SK-MEL-5 (cell line): Measurements from ENCODE around the gene DMD. TPM values are rescaled to one million over a fixed set of nuclear protein-coding genes. Genes with fewer than 3 reads are reported as not detected.
A peak's percentile ranks its signal among the peaks of the same experiment; 100 is the strongest.
"Not testable (repeated sequence)": the region's sequence is repeated elsewhere in the genome, so short reads cannot be mapped to it uniquely, and the experiment has no call there.

ENCODE experiments used
- DNase-seq: peaks from one replicate; pipeline ENCODE4 v3.0.0-alpha.2; 2016; ENCODE audit warnings: low read depth, low spot score
- in situ Hi-C: cut with HindIII; loops from 2 replicates; pipeline ENCODE4 v1.10.0; 2016; ENCODE audit warnings: low sequenced_read_pairs, high pct_unique_total_duplicates, low pct_unique_long_range_greater_than_20kb
- total RNA-seq: library from RNA; depleted of rRNA; stranded (reverse); fragments of >200 nt; shearing (Covaris generic); gene quantifications from 2 replicates; pipeline ENCODE4 v1.2.3, GENCODE V29; 2014

Gene DMD
- total RNA-seq, 1 experiment from 2014 or later = 12.9 TPM

GRCh38 chrX:31608638-31609037 is 1602.7 kb downstream of the DMD start:
- no peak for DNase-seq
- in situ Hi-C loops = no loop called here

DNA sequence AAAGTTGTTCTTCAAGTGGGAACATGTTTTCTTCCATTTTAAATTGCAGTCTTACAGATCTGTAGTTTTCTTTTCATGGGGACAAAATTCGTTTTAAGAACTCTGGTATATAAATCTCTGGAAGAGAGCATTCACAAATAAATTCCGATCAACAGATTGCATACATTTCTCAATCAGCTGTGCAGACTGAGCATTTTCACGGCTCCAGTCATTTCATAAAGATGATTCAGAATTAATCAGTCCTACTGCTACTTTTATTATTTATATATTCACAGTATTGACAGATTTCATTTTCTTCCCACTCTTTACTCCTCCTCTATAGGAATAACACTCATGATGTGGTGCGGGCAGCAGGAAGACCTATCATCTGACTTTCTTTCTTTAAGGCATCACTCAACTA is 1604.6 kb downstream of the DMD start:
- in situ Hi-C loops = no loop called here
- DNase-seq = no peak

- in situ Hi-C loops = no loop called here
- no peak for DNase-seq
These were observed 1606.6 kb downstream of the DMD start for GRCh38 chrX:31604629-31605221.

- in situ Hi-C loops = no loop called here
- no peak for DNase-seq
These were observed 1607.8 kb downstream of the DMD start for GRCh38 chrX:31603411-31604120.

GRCh38 chrX:31600823-31601222 is 1610.5 kb downstream of the DMD start:
- in situ Hi-C loops = no loop called here
- DNase-seq = no peak

DNA sequence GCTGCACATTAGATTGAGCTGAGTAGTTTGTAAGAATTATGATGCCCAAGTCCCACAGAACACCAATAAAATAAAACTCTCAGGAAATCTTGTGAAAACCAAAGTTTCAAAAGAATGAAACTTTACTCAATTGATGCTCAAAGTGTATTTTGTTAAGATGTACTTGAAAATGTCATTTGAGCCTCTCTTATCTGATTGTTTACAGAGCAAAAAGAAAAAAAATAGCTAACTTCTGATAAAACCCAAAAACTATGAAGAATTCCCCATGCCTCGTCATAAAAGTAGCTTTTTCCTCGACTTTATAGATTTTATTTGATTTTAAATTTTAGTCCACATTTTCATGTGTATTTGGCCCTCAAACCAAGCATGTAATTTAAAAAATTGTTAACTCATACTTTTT is 1618.0 kb downstream of the DMD start:
- DNase-seq = no peak
- in situ Hi-C loops = no loop called here

- DNase-seq = no peak
- in situ Hi-C loops = no loop called here
These were observed 1620.0 kb downstream of the DMD start for GRCh38 chrX:31591355-31591754.

- in situ Hi-C loops = no loop called here
- peak; percentile 4 for DNase-seq
These were observed 1620.7 kb downstream of the DMD start for GRCh38 chrX:31590581-31591114.

GRCh38 chrX:31589503-31589902 is 1621.8 kb downstream of the DMD start:
- DNase-seq = no peak
- in situ Hi-C loops = no loop called here

DNA sequence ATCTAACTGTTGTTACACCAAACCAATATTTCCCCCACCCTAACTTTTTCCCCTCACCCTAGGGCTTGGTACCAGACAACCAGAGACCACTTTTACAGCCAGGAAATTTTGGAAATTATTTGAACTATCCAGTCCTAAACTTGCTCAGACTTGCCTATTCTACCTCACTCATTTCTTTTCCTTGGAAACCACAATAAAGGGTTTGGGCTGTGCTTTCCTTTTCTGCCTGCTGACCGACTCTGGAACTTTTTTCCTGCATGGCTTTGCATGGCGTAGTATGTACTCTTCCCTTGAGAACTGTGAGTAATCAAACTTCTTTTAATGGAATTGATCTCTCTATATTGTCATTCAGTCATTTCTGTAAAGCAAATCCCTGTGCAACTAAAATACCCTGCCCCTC is 1623.0 kb downstream of the DMD start:
- DNase-seq = no peak
- in situ Hi-C loops = no loop called here

GRCh38 chrX:31583892-31584291 is 1627.5 kb downstream of the DMD start:
- in situ Hi-C loops, DNase-seq: not testable (repeated sequence)

DNA sequence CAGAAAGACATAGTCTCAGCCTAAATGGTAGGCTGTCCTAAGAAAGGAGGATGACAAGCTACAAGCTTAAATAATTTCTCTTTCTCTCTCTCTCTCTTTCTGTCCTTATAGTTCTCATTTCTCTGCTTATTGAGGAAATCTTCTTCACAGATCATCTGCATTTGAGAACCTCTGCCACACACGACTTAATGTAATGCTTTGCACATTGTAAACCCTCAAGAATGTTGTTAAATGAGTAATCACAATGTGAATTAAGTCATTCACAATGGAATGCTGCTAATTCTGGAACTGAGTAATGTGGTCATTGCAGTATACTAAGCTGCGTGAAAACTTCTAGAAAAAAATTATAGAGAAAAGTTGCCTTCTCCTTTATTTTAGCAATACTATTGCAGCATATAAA is 1630.6 kb downstream of the DMD start:
- in situ Hi-C loops = no loop called here
- DNase-seq = no peak

DNA sequence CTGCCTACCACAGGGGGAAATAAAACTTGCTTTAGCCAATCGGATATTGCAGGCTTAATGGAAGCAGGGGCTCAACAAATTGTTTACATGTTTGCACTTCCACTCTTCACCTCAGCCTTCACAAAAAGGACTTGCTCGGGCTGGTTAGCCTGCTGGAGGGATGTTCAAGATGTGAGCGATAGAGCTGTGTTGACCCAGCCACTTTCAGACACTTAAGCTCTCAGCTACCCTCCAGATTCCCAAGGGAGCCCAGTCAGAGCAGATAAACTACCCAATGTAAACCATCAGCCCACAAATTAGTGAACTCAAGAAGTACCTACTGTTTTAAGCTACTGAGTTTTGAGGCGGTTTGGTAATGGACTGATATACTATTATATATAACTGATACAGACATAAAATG is 1631.1 kb downstream of the DMD start:
- in situ Hi-C loops = no loop called here
- DNase-seq = no peak

GRCh38 chrX:31572360-31572759 is 1639.0 kb downstream of the DMD start:
- in situ Hi-C loops = no loop called here
- no peak for DNase-seq

GRCh38 chrX:31570658-31571057 is 1640.7 kb downstream of the DMD start:
- in situ Hi-C loops = no loop called here

GRCh38 chrX:31563792-31564191 is 1647.6 kb downstream of the DMD start:
- in situ Hi-C loops = no loop called here
- DNase-seq = no peak

More at GRCh38 chrX:31570658-31571057, 1640.7 kb downstream of the DMD start:
- DNase-seq = no peak

- in situ Hi-C loops = no loop called here
These were observed 1655.8 kb downstream of the DMD start for GRCh38 chrX:31555506-31555905.

GRCh38 chrX:31551913-31552312 is 1659.4 kb downstream of the DMD start:
- in situ Hi-C loops = no loop called here
- DNase-seq = no peak

More at GRCh38 chrX:31555506-31555905, 1655.8 kb downstream of the DMD start:
- no peak for DNase-seq

- DNase-seq = peak; percentile 63
- in situ Hi-C loops = no loop called here
These were observed 1661.2 kb downstream of the DMD start for GRCh38 chrX:31550158-31550557.
